Brain pericyte (primary cell): ENCODE measurements around the gene BUB1.
"Not testable (repeated sequence)": the region's sequence is repeated elsewhere in the genome, so short reads cannot be mapped to it uniquely, and the experiment has no call there.

Experiments
- DNase-seq: peaks from one replicate; pipeline ENCODE4 v3.0.0-alpha.2; 2012; ENCODE audit warnings: low read depth, low spot score

The BUB1 gene

DNA sequence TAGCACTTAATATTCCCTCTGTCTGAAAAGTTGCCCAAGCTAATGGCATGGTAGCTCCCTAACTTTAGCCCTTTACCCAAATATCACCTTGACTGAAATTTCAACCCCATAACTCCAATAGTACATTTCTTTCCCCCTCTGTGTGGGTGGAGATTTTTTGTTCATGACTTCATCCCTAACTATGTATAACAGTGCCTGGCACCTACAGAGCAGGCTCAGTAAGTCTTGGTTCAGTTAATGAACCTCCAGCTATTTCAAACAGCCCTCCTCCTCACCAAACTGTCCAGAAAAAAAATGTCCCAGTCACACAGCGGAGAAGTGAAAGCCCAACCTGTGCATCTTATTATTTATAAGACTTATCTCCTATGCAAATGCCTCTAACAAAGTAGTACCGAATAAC, 18.6 kb downstream of the BUB1 start:
- no peak for DNase-seq

DNA sequence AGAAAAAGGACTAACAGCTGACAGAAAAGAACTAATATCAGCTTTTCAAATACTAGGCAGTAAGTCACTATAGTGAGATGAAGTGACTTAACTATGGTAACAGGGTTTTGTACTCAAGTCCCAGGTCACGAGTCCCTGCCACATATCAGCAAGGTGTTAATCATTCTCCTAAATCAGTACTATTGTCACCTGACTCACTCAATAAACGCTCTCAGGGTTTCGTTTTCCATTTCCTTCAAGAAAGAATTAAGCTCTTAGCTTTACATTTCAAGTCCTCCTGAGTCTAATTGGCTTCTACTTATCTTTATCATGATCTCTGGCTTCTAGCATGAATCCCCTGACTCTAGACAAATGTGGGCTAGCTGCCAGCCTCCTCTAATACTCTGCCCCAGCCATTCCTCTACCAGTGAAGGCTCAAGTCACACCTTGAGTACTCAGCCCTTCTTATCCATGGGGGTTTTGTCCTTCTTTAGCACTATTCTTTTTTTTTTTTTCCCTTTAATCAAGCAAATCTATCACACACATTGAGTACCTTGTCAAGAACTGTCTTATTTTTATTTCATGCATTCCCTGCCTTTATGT, 20.0 kb downstream of the BUB1 start:
- no peak for DNase-seq

DNA sequence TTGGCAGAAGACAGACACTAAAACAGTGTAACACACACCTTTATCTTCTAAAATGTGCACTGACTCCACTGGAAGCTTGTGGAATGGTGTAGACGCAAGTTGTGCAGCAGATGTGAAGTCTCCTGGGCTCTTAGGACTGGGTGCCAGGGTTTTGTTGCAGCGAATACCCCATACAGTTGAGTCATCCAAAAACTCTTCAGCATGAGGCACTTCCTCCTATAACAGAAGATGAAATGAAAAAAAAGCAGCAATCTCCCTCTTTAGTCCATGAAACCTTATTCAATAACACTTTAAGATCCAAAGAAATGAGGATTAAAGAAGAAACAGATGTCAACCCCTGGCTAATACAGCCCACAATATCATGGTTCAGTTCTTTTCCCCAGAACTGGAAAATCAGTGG, 22.2 kb downstream of the BUB1 start:
- DNase-seq: no peak

DNA sequence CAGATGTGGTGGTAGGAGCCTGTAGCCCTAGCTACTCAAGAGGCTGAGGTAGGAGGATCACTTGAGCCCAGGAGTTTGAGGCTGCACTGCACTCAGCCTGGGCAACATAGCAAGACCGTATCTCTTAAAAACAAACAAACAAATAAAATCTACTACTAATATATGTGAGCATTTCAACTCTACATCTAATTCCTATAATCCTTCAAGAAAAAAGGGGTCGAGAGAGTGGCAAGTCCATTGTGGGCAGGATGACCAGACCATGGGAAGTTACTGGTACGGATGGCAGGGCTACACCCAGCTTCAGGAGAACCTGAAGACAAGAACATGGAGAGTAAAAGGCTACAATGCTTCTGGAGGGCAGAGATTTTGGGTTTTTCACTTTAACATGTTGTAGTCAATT, 24.0 kb downstream of the BUB1 start:
- DNase-seq: no peak

DNA sequence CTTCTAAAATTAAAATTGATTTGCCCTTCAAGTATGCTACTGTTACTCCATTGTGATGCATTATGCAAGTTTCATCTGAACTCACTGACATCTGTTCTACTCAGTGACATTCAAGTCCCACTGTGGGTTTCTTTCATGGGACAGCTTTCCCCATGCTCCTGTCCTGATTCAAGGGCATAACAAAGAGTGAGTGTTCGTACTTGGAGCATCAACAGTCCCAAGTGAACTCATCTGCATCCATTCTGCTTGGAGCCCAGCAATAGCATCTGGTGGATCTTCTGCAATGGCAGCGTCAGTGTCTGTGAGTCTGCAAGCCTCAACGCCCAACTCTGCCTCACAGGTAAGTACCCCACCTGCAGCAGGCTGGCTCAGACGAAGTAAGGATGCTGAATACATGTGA, 27.5 kb downstream of the BUB1 start:
- no peak for DNase-seq

DNA sequence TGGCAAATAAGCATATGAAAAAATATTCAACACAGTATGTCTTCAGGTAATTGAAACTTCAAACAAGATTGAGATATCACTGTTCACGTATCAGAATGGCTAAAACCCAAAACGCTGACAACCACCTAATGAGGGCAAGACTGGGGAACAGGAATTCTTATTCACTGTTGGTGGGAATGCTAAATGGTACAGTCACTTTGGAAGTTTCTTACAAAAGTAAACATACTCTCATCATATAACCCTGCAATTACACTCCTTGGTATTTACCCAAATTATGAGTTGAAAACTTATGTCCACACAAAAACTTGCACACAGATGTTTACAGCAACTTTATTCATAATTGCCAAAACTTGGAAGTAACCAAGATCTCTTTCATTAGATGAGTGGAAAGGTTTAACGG, 30.1 kb downstream of the BUB1 start:
- DNase-seq: no peak

DNA sequence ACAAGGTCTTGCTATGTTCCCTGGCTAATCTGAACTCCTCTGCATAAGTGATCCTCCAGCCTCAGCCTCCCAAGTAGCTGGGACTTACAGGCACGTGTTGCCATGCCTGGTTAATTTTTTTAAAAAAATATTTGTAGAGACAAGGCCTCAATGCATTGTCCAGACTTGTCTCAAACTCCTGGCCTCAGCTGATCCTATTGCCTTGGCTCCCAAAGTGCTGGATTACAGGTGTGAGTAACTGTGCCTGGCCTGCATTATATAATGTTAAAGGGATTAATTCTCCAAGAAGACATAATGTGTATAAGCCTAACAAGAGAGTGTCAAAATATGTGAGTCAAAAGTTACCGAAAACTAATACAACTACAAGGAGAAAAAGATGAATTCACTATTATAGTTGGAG, 32.2 kb downstream of the BUB1 start:
- DNase-seq: no peak

DNA sequence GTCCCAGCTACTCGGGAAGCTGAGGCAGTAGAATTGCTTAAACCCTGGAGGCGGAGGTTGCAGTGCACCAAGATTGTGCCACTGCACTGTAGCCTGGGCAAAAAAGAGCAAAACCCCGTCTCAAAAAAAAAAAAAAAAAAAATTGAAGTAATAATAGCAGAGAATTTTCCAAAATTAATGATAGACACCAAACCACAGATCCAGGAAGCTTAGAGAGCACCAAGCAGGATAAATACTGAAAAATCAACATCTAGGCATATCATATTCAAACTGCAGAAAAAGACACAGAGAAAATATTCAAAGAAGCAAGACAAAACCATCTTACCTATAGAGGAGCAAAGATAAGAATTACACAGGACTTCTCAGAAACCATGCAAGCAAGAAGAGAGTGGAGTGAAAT, 33.5 kb downstream of the BUB1 start:
- no peak for DNase-seq

DNA sequence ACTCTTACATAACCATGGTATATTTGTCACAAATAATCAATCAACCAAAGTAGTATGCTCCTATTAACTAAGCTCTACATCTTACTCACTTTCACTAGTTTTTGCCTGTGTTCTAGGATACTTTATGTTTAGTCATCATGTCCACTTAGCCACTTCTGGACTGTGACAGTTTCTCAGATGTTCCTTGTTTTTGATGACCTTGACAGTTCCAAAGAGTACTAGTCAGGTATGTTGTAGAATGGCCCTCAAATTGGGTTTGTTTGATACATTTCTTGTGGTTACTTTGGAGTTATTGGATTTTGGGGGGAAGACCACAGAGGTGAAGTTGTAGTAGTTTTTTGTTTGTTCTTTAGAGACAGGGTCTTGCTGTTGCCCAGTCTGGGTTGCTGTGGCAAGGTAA, 35.5 kb downstream of the BUB1 start:
- no peak for DNase-seq

DNA sequence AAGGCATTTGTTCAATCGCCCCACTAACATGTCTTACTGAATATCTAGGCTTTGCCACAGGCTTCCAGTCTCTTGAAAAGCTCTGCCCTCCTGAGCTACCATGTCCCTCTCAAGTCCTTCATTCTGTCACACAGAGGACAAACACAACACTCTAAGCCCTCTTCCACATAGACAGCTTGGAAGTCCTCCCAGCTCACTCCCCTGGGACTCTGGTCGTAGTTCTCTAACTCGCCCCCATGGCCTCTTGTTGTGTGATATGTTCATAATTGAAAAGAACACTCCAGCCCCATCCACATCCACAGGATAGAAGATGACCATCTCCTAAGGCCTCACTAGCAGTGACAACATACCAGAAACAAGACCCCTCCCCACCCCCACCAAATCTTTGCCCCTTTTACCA, 37.9 kb downstream of the BUB1 start:
- no peak for DNase-seq

DNA sequence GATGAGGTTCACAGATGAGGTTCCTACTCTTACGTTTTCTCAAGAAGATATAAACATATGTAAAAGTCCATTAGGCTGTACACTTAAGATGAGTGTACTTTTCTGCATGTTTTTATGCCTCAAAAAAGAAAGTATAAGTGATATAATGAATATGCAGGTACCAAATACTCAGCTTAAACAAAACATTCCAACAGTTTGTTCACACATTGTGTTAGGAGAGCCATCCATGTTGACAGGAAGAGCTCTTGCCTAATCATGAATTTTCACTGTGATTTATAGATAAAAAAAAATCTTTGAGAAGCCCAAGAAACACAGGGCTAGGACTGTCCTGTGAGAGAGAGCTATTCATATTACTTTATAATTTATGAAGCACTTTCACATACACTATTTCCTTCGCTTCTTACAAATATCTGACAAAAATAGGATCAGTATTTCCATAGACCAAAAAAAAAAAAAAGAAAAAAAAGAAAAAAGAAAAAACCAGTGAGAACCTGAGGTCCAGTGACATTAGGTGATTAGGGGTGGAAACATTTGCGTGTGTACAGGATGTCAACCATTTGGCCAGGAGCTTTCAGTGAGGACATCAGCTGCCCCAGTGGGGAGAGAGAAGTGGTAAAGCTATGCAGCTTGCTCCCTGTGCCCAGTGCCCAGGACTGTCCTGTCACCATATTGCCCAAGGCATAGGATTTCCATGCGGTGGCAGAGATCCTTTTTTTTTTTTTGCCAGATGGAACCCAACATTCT, 38.7 kb downstream of the BUB1 start:
- no peak for DNase-seq

DNA sequence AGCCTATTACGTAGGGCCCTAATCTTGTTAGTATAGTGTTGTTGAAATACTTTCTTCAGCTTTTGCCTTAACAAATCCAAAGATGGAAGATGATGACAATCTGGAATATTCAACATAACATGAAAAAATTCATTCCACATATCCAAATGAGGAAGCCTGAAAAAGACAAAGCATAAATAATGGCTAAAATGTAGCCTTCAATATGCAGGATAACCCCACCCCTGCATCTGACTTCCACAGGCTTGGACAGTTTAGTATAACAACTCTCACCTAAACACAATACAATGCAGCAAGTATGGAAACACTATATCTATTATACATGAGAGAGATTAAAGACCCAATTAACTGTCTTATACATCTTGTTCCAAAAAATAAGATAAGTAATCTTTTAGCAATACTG, 39.9 kb downstream of the BUB1 start:
- DNase-seq: no peak

DNA sequence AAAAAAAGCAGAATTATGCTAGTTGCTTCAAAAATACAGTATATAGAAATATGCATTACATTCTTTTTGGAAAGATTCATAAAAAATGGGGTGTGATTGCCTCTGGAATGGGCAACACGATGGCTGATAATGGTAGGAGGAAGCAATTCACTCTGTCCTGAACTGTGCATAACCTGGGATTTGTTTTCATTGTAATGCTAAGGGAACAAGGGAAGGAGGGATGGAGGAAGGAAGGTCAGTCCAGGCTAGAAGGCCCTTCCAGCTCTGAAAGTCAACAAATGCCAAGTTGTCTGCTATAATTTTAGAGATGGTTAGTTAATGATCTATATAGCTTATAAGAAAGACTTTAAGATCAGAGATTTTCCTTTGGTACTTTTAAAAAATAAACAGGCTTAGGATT, 40.8 kb downstream of the BUB1 start:
- DNase-seq: no peak

DNA sequence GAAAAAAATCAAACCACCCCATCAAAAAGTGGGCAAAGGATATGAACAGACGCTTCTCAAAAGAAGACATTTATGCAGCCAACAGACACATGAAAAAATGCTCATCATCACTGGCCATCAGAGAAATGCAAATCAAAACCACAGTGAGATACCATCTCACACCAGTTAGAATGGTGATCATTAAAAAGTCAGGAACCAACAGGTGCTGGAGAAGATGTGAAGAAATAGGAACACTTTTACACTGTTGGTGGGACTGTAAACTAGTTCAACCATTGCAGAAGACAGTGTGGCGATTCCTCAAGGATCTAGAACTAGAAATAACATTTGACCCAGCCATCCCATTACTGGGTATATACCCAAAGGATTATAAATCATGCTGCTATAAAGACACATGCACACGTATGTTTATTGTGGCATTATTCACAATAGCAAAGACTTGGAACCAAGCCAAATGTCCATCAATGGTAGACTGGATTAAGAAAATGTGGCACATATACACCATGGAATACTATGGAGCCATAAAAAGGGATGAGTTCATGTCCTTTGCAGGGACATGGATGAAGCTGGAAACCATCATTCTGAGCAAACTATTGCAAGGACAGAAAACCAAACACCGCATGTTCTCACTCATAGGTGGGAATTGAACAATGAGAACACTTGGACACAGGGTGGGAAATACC, 41.8 kb downstream of the BUB1 start:
- not testable (repeated sequence) for DNase-seq

DNA sequence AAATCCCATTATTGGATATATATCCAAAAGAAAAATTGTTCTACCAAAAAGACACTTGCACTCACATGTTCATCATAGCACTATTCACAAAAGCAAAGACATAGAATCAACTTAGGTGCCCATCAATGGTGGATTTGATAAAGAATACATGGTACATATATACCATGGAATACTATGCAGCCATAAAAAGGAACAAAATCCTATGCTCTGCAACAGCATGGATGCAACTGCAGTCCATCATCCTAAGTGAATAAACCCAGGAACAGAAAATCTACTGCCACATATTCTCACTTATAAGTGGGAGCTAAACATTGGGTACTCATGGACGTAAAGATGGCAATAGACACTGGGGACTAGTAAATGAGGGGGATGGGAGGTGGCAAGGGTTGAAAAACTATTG, 50.5 kb downstream of the BUB1 start:
- DNase-seq: not testable (repeated sequence)

DNA sequence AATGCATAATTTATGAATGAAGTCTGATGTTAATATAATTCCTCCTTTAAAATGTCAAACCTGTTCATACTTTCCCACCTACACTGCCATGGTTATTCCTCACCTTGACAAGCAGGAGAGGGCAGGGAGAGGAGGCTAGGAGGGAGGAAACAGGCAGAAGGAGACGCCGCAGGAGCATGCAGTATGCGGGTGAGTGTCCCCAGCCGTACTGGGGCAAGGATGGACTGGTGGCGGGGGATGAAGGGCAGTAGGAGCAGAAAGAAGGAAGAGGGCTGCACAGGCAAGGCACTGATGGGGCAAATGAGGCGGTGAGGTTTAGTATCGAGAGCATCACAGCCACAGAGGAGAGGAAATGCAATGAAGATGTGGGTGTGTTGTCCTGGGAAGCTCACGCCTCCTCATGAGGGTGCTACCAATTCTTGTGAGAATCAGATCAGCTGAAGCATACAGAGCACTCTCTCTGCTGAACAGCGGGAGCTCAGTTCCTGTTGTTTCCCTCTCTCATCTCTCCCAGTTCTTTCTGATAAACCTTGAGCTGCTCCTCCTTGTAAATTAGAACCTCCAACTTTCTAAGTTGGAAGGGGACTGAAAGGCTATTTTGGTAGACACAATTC, 58.4 kb downstream of the BUB1 start:
- DNase-seq: not testable (repeated sequence)

DNA sequence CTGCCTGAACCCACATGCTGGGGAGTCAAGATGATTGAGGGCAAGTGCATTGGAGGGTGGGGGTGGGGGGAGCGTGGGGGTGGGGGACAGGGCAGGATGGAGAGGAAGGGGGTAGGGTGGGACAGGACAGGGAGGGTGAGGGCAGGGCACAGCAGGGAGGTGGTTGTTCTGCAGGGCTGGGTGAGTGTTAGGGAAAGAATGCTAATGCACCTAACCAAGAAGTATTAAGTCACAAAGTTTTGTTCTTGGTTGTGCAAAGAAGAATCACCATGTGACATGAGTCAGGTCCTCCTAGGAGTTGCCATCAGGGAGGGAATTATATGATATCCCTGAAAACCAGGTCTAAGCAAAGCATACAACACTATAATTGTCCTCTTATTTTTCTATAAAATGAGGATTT, 63.9 kb downstream of the BUB1 start:
- DNase-seq: not testable (repeated sequence)

DNA sequence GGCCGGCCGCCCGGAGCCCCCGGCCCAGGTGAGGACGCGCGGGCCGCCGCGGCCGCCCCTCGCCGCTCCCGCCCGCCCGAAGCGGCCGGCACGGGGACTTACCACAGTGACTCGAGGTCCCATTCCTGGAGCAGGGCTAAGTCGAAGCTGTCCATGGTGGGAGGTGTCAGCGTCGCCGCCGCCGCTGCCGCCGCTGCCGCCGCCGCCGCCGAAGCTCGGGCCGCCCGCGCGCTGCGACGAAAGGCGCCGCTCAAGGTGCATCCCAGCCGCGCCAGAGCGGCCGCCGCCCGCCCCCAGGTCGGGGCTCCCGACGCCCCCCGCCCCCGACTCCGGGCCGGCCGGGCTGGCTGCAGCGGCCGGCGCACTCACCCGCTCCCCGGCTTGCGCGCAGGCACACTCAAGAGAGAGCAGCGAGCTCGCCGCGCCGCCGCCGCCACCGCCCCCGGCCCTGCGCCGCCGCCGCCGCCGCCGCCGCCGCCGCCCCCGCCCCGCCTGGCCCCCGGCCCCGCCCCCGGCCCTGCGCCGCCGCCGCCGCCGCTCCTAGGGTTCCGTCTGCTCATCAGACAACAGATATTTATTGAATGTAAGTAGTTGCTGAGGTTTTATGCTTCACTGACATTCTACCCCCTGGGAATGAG, 67.1 kb downstream of the BUB1 start:
- DNase-seq: not testable (repeated sequence)

DNA sequence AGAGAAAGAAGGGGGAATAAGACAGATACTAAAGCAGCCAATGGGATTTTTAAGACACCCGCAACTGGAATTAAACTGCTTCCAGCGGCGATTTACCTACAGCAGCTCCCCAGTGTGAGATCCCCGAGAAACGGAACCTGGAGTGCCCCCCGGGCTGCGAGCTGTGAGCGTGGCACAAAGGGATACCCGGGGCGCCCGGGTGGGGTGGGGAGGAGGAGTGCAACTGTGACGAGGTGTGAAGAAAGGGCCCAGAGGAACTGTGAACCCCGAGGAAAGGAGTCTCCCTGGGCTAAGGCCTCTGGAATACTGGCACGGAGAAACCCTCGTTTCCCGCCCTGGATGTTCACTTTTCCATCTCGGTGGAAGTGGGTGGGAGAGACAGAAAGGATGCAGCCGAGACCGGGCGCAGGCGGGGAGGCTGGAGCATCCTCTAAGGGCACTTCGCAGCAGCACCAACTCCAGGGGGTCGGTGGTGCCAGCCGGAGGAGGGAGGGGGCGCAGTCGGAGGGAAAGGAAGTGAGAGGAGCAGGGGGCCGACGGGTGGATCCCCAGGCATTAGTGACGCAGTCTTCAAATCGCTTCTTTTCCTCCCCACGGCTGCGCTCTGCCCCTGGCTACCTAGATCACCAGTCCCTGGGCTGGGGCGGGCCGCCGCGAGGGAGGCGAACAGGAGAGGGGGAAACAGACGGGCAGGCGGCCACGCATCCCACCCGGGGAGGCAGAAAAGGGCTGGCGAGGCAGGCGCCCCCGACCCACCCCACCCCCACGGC, 67.8 kb downstream of the BUB1 start:
- DNase-seq: not testable (repeated sequence)

DNA sequence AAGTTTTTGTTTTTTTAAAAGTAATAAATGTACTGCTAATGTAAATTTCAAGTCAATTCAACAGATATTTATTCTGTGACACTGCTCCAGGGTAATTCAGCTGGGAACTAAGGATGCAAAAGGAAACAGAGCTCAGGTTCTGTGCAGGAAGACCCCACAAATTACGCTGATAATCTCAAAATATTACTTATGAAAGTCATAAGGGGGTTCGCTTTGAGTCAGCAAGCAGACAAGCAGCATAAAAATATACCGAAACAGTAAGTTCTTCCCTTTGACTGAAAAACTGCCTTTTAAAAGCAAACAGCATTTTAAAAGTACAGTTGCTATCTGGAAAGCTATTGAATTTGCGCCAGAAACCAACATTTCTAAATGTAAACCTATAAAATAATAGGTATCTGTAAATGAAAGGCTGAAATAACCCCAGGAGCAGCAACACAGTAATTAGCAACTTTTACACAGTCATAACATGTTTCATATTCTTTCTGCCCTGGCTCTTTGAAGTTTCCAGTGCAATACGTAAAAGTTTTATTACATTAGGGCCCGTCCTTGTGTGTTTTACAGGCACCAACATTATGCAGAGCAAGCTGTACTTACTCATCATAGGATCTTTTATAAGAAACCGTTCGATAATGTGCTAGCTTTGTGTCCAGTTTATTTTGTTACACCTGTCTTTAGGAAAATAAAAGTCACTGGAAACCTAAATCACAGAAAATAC, 68.9 kb downstream of the BUB1 start:
- DNase-seq: not testable (repeated sequence)

DNA sequence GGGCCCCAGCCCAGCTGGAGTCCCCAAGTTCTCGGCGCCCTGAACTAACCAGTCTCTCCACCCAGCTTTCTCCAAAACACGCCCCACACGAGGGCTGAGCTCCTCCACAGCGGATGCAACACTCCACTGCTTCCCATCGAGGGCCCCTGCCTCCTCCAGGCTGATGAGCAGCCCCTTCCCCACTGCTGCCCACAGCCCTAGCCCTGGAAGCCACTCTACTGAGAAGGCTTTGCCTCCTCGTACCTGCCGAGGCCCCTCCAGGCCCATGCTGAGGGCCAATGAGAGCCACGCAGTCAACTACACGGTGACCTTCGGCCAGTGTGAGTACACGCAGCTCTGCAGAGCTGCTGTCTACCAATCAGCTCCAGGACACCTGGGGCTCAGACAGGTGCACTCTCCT, 72.8 kb downstream of the BUB1 start:
- DNase-seq: not testable (repeated sequence)
